GM23248 (cell line): Measurements from ENCODE around the gene MGMT. TPM values are rescaled to one million over a fixed set of nuclear protein-coding genes. Genes with fewer than 3 reads are reported as not detected.

Source experiments
- DNase-seq: peaks from one replicate; pipeline ENCODE4 v3.0.0-alpha.2; 2015
- H2AFZ ChIP-seq: fragments of 200-600 bp; sonication (generic); 2 replicates; pipeline ENCODE4 v1.6.1; 2016; ENCODE audit warnings: antibody characterized with exemption
- H3F3A ChIP-seq: fragments of 200-600 bp; sonication (generic); 2 replicates; pipeline ENCODE4 v1.6.1; 2016; ENCODE audit warnings: mild to moderate bottlenecking, antibody characterized with exemption, mixed run types; ENCODE audit not compliant: insufficient read depth
- H3K27ac ChIP-seq: fragments of 200-600 bp; sonication (generic); 2 replicates; pipeline ENCODE4 v1.5.1; 2016; ENCODE audit warnings: mild to moderate bottlenecking
- H3K27me3 ChIP-seq: fragments of 200-600 bp; sonication (generic); replicated peaks from 2 replicates; pipeline ENCODE4 v1.6.1; 2016; ENCODE audit warnings: mild to moderate bottlenecking; ENCODE audit not compliant: insufficient read depth
- H3K36me3 ChIP-seq: fragments of 200-600 bp; sonication (generic); 2 replicates; pipeline ENCODE4 v1.6.1; 2016; ENCODE audit warnings: low read depth, mild to moderate bottlenecking
- H3K4me1 ChIP-seq: fragments of 200-600 bp; sonication (generic); 2 replicates; pipeline ENCODE4 v1.6.1; 2016; ENCODE audit warnings: mild to moderate bottlenecking; ENCODE audit not compliant: insufficient read depth
- H3K4me2 ChIP-seq: fragments of 200-600 bp; sonication (generic); one replicate; pipeline ENCODE4 v1.6.1; 2016; ENCODE audit warnings: mild to moderate bottlenecking; ENCODE audit not compliant: unreplicated experiment
- H3K4me3 ChIP-seq: fragments of 200-600 bp; sonication (generic); 2 replicates; pipeline ENCODE4 v1.5.1; 2016; ENCODE audit warnings: mild to moderate bottlenecking
- H3K79me2 ChIP-seq: fragments of 200-600 bp; sonication (generic); 2 replicates; pipeline ENCODE4 v1.6.1; 2016; ENCODE audit warnings: mild to moderate bottlenecking; ENCODE audit not compliant: insufficient read depth
- H3K9ac ChIP-seq: fragments of 200-600 bp; sonication (generic); 2 replicates; pipeline ENCODE4 v1.6.1; 2016; ENCODE audit warnings: mild to moderate bottlenecking
- H3K9me2 ChIP-seq: fragments of 200-600 bp; sonication (generic); 2 replicates; pipeline ENCODE4 v1.6.1; 2016; ENCODE audit warnings: mixed run types, mild to moderate bottlenecking, moderate library complexity; ENCODE audit not compliant: insufficient read depth
- H3K9me3 ChIP-seq: fragments of 200-600 bp; sonication (generic); one replicate; pipeline ENCODE4 v1.6.1; 2017; ENCODE audit warnings: low read depth
- H4K20me1 ChIP-seq: fragments of 200-600 bp; sonication (generic); 2 replicates; pipeline ENCODE4 v1.6.0; 2016; ENCODE audit not compliant: insufficient read depth
- EZH2 ChIP-seq: fragments of 200-600 bp; sonication (generic); IDR thresholded peaks from 2 replicates; pipeline ENCODE4 v1.6.1; 2018; ENCODE audit warnings: antibody characterized with exemption, mild to moderate bottlenecking; ENCODE audit not compliant: insufficient read depth, poor library complexity, severe bottlenecking
- EZH2phosphoT487 ChIP-seq: fragments of 200-600 bp; sonication (generic); IDR thresholded peaks from 2 replicates; pipeline ENCODE4 v1.6.1; 2018; ENCODE audit warnings: antibody characterized with exemption, moderate library complexity, mild to moderate bottlenecking, low read depth; ENCODE audit not compliant: insufficient read depth
- WGBS, 2 experiments: methylation state at CpG; one replicate each; pipeline ENCODE4 v1.1.6; 2015 to 2017; ENCODE audit warnings: low lambda C conversion rate in 2 of 2, low coverage in 1 of 2; ENCODE audit errors: missing lambda C conversion rate in 2 of 2; 5-methylcytosine and 5-hydroxymethylcytosine counted together
- in situ Hi-C: fragments of 300-500 bp; cut with MboI; formaldehyde crosslinking; loops from 2 replicates; pipeline ENCODE4 v1.15.0; 2020
- polyA plus RNA-seq: library from polyadenylated mRNA; unstranded; fragments of >200 nt; fragmentation: Nextera tagmentation; extraction: Ambion mirVana; gene quantifications from 2 replicates; pipeline ENCODE4 v1.2.1, GENCODE V29; 2016
- total RNA-seq: library from RNA; depleted of rRNA; stranded (reverse); fragments of >200 nt; shearing (Covaris generic); gene quantifications from 2 replicates; pipeline ENCODE4 v1.2.3, GENCODE V29; 2014

MGMT gene
- total and polyA plus RNA-seq, 2 experiments from 2014 or later, result 28.5 to 35.1 TPM

GRCh38 chr10:129774736-129775401, 307.8 kb downstream of the MGMT start:
- Histone ChIP-seq H4K20me1 (no peaks in the 10 kb centered on the region), H3K27ac (no peak overlapping the region), H3F3A (no peaks in the 10 kb centered on the region), H3K27me3 (no peaks in the 10 kb centered on the region), H3K4me3 (no peak overlapping the region), H3K9me2 (no peaks in the 10 kb centered on the region), H3K79me2 (no peaks in the 10 kb centered on the region), H3K36me3 (no peaks in the 10 kb centered on the region), H3K4me2 (no peak overlapping the region), H3K9me3 (no peaks in the 10 kb centered on the region), H3K9ac (no peak overlapping the region), H3K4me1 (no peaks in the 10 kb centered on the region), H2AFZ (no peak overlapping the region)
- in situ Hi-C loops, result no loop called here
- TF ChIP-seq EZH2 (no peak), EZH2phosphoT487 (no peak)
- no peak for DNase-seq
- 65 to 68% methylated on average over 13 of the region's 13 CpGs for WGBS, 2 experiments

- H3K9me2 ChIP-seq, result no peaks in the 10 kb centered on the region
- H3K4me1 ChIP-seq, result no peaks in the 10 kb centered on the region
- no peaks in the 10 kb centered on the region for H3K36me3 ChIP-seq
- in situ Hi-C loops, result no loop called here
- H4K20me1 ChIP-seq, result no peaks in the 10 kb centered on the region
- WGBS, 2 experiments, result 77% methylated on average over 9 of the region's 9 CpGs
- H3K27me3 ChIP-seq, result no peaks in the 10 kb centered on the region
- no peaks in the 10 kb centered on the region for H3K9me3 ChIP-seq
- H3K4me2 ChIP-seq, result no peak overlapping the region
- TF ChIP-seq EZH2phosphoT487 (no peak), EZH2 (no peak)
- H3K79me2 ChIP-seq, result no peaks in the 10 kb centered on the region
- DNase-seq, result no peak
- no peak overlapping the region for H3K9ac ChIP-seq
- H3F3A ChIP-seq, result no peaks in the 10 kb centered on the region
- no peak overlapping the region for H3K27ac ChIP-seq
- H2AFZ ChIP-seq, result no peak overlapping the region
- no peak overlapping the region for H3K4me3 ChIP-seq
Measured at GRCh38 chr10:129775681-129776080, 308.6 kb downstream of the MGMT start.

- H3F3A ChIP-seq, result no peaks in the 10 kb centered on the region
- H3K4me3 ChIP-seq, result no peak overlapping the region
- no peak for DNase-seq
- H4K20me1 ChIP-seq, result no peaks in the 10 kb centered on the region
- TF ChIP-seq EZH2, result no peak
- no peak for TF ChIP-seq EZH2phosphoT487
- no peaks in the 10 kb centered on the region for H3K9me3 ChIP-seq
- H3K79me2 ChIP-seq, result no peaks in the 10 kb centered on the region
- no peaks in the 10 kb centered on the region for H3K4me1 ChIP-seq
- no peak overlapping the region for H2AFZ ChIP-seq
- in situ Hi-C loops, result no loop called here
- no peak overlapping the region for H3K4me2 ChIP-seq
- H3K9ac ChIP-seq, result no peak overlapping the region
- H3K27me3 ChIP-seq, result no peaks in the 10 kb centered on the region
- no peaks in the 10 kb centered on the region for H3K36me3 ChIP-seq
- 79 to 81% methylated on average over 19 of the region's 19 CpGs for WGBS, 2 experiments
- no peaks in the 10 kb centered on the region for H3K9me2 ChIP-seq
- no peak overlapping the region for H3K27ac ChIP-seq
Measured at GRCh38 chr10:129777687-129778086, 310.6 kb downstream of the MGMT start.

- no peak overlapping the region for H3K4me2 ChIP-seq
- no peak for DNase-seq
- in situ Hi-C loops, result no loop called here
- no peaks in the 10 kb centered on the region for H3F3A ChIP-seq
- no peak overlapping the region for H3K27ac ChIP-seq
- H3K9me3 ChIP-seq, result no peaks in the 10 kb centered on the region
- H4K20me1 ChIP-seq, result no peaks in the 10 kb centered on the region
- H3K4me1 ChIP-seq, result no peaks in the 10 kb centered on the region
- no peaks in the 10 kb centered on the region for H3K36me3 ChIP-seq
- no peak overlapping the region for H3K4me3 ChIP-seq
- WGBS, 2 experiments, result 81 to 85% methylated on average over 13 of the region's 13 CpGs
- TF ChIP-seq EZH2 (no peak), EZH2phosphoT487 (no peak)
- no peak overlapping the region for H3K9ac ChIP-seq
- H3K27me3 ChIP-seq, result no peaks in the 10 kb centered on the region
- H2AFZ ChIP-seq, result no peak overlapping the region
- H3K9me2 ChIP-seq, result no peaks in the 10 kb centered on the region
- H3K79me2 ChIP-seq, result no peaks in the 10 kb centered on the region
Measured at GRCh38 chr10:129778571-129778970, 311.5 kb downstream of the MGMT start.
